MM.1S (cell line): ENCODE results near the gene ALDH2.

Experiments
- DNase-seq: peaks from one replicate; pipeline ENCODE4 v3.0.0-alpha.2; 2015
- H2AFZ ChIP-seq: fragments of 300-600 bp; sonication (generic); 2 replicates; pipeline ENCODE4 v1.6.0; 2016; ENCODE audit warnings: antibody characterized with exemption, low read length
- H3F3A ChIP-seq: fragments of 300-600 bp; sonication (generic); 2 replicates; pipeline ENCODE4 v1.6.1; 2016; ENCODE audit warnings: mild to moderate bottlenecking, antibody characterized with exemption, low read length, moderate library complexity, mixed read lengths; ENCODE audit not compliant: insufficient read depth
- H3K27ac ChIP-seq: fragments of 300-600 bp; sonication (generic); 2 replicates; pipeline ENCODE4 v1.5.1; 2016; ENCODE audit warnings: mild to moderate bottlenecking, low read length
- H3K27me3 ChIP-seq: fragments of 300-600 bp; sonication (generic); replicated peaks from 2 replicates; pipeline ENCODE4 v1.6.0; 2016; ENCODE audit warnings: low read length; ENCODE audit not compliant: insufficient read depth
- H3K36me3 ChIP-seq: fragments of 300-600 bp; sonication (generic); replicated peaks from 2 replicates; pipeline ENCODE4 v1.6.1; 2016; ENCODE audit warnings: mild to moderate bottlenecking, low read length, mixed read lengths; ENCODE audit not compliant: insufficient read depth
- H3K4me1 ChIP-seq: fragments of 300-600 bp; sonication (generic); 2 replicates; pipeline ENCODE4 v1.6.1; 2016; ENCODE audit warnings: low read length, mixed read lengths
- H3K4me2 ChIP-seq: fragments of 300-600 bp; sonication (generic); 2 replicates; pipeline ENCODE4 v1.6.0; 2016; ENCODE audit warnings: low read depth, low read length
- H3K4me3 ChIP-seq: fragments of 300-600 bp; sonication (generic); 2 replicates; pipeline ENCODE4 v1.5.1; 2016; ENCODE audit warnings: low read length, mixed read lengths
- H3K79me2 ChIP-seq: fragments of 300-600 bp; sonication (generic); 2 replicates; pipeline ENCODE4 v1.6.1; 2016; ENCODE audit warnings: mixed run types, low read length, mixed read lengths
- H3K9ac ChIP-seq: fragments of 300-600 bp; sonication (generic); 2 replicates; pipeline ENCODE4 v1.6.1; 2016; ENCODE audit warnings: low read length, mixed read lengths
- H3K9me2 ChIP-seq: fragments of 300-600 bp; sonication (generic); replicated peaks from 2 replicates; pipeline ENCODE4 v1.6.1; 2016; ENCODE audit warnings: mild to moderate bottlenecking, low read length, mixed read lengths; ENCODE audit not compliant: insufficient read depth
- H3K9me3 ChIP-seq: fragments of 300-600 bp; sonication (generic); replicated peaks from 2 replicates; pipeline ENCODE4 v1.6.1; 2016; ENCODE audit warnings: mild to moderate bottlenecking, low read length, mixed read lengths; ENCODE audit not compliant: insufficient read depth
- H4K20me1 ChIP-seq: fragments of 300-600 bp; sonication (generic); 2 replicates; pipeline ENCODE4 v1.6.1; 2016; ENCODE audit warnings: mild to moderate bottlenecking, low read length, moderate library complexity, mixed read lengths; ENCODE audit not compliant: insufficient read depth
- CTCF ChIP-seq: fragments of 300-600 bp; sonication (generic); IDR thresholded peaks from 2 replicates; pipeline ENCODE4 v1.5.1; 2016; ENCODE audit warnings: antibody characterized with exemption, low read length, mixed read lengths
- EZH2 ChIP-seq: fragments of 300-600 bp; sonication (generic); optimal IDR thresholded peaks from 2 replicates; pipeline ENCODE3; 2017; ENCODE audit warnings: low read depth, mild to moderate bottlenecking, antibody characterized with exemption, low read length, mixed read lengths
- EZH2phosphoT487 ChIP-seq: fragments of 300-600 bp; sonication (generic); IDR thresholded peaks from 2 replicates; pipeline ENCODE4 v1.6.1; 2018; ENCODE audit warnings: antibody characterized with exemption, low read length

ALDH2 gene

GRCh38 chr12:111838353-111838752 lies 71.6 kb downstream of the ALDH2 start:
- Histone ChIP-seq H3K36me3 (no peaks in the 10 kb centered on the region), H3K4me3 (no peak overlapping the region), H3F3A (no peaks in the 10 kb centered on the region), H3K4me1 (no peaks in the 10 kb centered on the region), H3K9me2 (no peaks in the 10 kb centered on the region), H3K79me2 (peaks cover 29% of the 10 kb centered on the region), H3K27me3 (no peaks in the 10 kb centered on the region), H2AFZ (no peak overlapping the region), H3K4me2 (no peak overlapping the region), H4K20me1 (no peaks in the 10 kb centered on the region), H3K27ac (no peak overlapping the region), H3K9ac (no peak overlapping the region), H3K9me3 (no peaks in the 10 kb centered on the region)
- DNase-seq = no peak
- TF ChIP-seq EZH2phosphoT487 (no peak), CTCF (no peak), EZH2 (no peak)

DNA sequence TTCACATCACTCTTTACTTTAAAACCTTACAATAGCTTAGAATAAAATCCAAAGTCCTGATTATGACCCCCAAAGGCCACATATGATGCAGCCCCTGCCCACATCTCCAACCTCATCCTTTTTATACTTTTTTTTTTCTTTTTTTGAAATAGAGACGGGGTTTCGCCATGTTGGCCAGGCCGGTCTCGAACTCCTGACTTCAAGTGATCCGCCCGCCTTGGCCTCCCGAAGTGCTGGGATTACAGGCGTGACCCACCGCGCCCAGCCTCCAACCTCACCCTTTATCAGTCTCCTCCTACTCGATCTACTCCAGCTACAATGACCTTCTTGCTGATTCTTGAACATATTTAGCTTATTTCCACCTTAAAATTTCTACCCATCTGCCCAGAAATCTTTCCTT lies 74.1 kb downstream of the ALDH2 start:
- H3K4me1 ChIP-seq = no peaks in the 10 kb centered on the region
- H3K36me3 ChIP-seq = no peaks in the 10 kb centered on the region
- no peaks in the 10 kb centered on the region for H4K20me1 ChIP-seq
- peak overlapping the region; percentile 85; the same call in 1 of the 2 replicates for H3K9ac ChIP-seq
- peaks cover 53% of the 10 kb centered on the region for H3K79me2 ChIP-seq
- H2AFZ ChIP-seq = no peak overlapping the region
- no peak for DNase-seq
- H3K4me2 ChIP-seq = peak overlapping the region; percentile 77
- no peaks in the 10 kb centered on the region for H3K9me2 ChIP-seq
- peak overlapping the region; percentile 94 for H3K4me3 ChIP-seq
- H3F3A ChIP-seq = no peaks in the 10 kb centered on the region
- H3K27ac ChIP-seq = no peak overlapping the region
- no peaks in the 10 kb centered on the region for H3K9me3 ChIP-seq
- TF ChIP-seq CTCF (no peak), EZH2 (no peak), EZH2phosphoT487 (no peak)
- no peaks in the 10 kb centered on the region for H3K27me3 ChIP-seq

- H3K27ac ChIP-seq = peak overlapping the region; percentile 66; the same call in 1 of the 2 replicates
- peak overlapping the region; percentile 85 for H3K9ac ChIP-seq
- peak overlapping the region; percentile 86 for H2AFZ ChIP-seq
- H4K20me1 ChIP-seq = no peaks in the 10 kb centered on the region
- H3K4me3 ChIP-seq = peak overlapping the region; percentile 94
- H3K27me3 ChIP-seq = no peaks in the 10 kb centered on the region
- no peaks in the 10 kb centered on the region for H3F3A ChIP-seq
- DNase-seq = no peak
- TF ChIP-seq CTCF (no peak), EZH2phosphoT487 (no peak)
- H3K4me1 ChIP-seq = no peaks in the 10 kb centered on the region
- peaks cover 58% of the 10 kb centered on the region for H3K79me2 ChIP-seq
- H3K4me2 ChIP-seq = peak overlapping the region; percentile 77
- no peaks in the 10 kb centered on the region for H3K9me2 ChIP-seq
- no peaks in the 10 kb centered on the region for H3K36me3 ChIP-seq
- H3K9me3 ChIP-seq = no peaks in the 10 kb centered on the region
These were observed 74.6 kb downstream of the ALDH2 start for GRCh38 chr12:111841236-111841749.
